Epidermal melanocyte (primary cell): Measurements from ENCODE around the gene XRCC4.
"Not testable (repeated sequence)": the region's sequence is repeated elsewhere in the genome, so short reads cannot be mapped to it uniquely, and the experiment has no call there.

Source experiments
- DNase-seq: peaks from one replicate; pipeline ENCODE4 v3.0.0; 2011; ENCODE audit warnings: low spot score; ENCODE audit not compliant: insufficient read length

The XRCC4 gene

GRCh38 chr5:83177803-83178202, 100.5 kb downstream of the XRCC4 start:
- DNase-seq: no peak

- no peak for DNase-seq
Measured at GRCh38 chr5:83179966-83180365, 102.6 kb downstream of the XRCC4 start.

GRCh38 chr5:83184534-83184933, 107.2 kb downstream of the XRCC4 start:
- no peak for DNase-seq

GRCh38 chr5:83192947-83193346, 115.6 kb downstream of the XRCC4 start:
- no peak for DNase-seq

- DNase-seq: no peak
Measured at GRCh38 chr5:83197326-83197967, 120.1 kb downstream of the XRCC4 start.

- DNase-seq: no peak
Measured at GRCh38 chr5:83199126-83199525, 121.8 kb downstream of the XRCC4 start.

GRCh38 chr5:83204651-83205050, 127.3 kb downstream of the XRCC4 start:
- DNase-seq: no peak

- DNase-seq: no peak
Measured at GRCh38 chr5:83209963-83210362, 132.6 kb downstream of the XRCC4 start.

GRCh38 chr5:83219077-83219476, 141.7 kb downstream of the XRCC4 start:
- DNase-seq: no peak

GRCh38 chr5:83219495-83219894, 142.1 kb downstream of the XRCC4 start:
- DNase-seq: no peak

GRCh38 chr5:83220331-83220730, 143.0 kb downstream of the XRCC4 start:
- DNase-seq: no peak

GRCh38 chr5:83222906-83223305, 145.6 kb downstream of the XRCC4 start:
- DNase-seq: no peak

GRCh38 chr5:83227611-83228010, 150.3 kb downstream of the XRCC4 start:
- DNase-seq: no peak

GRCh38 chr5:83230511-83230910, 153.2 kb downstream of the XRCC4 start:
- no peak for DNase-seq

- DNase-seq: no peak
Measured at GRCh38 chr5:83244516-83244915, 167.2 kb downstream of the XRCC4 start.

- DNase-seq: no peak
Measured at GRCh38 chr5:83245037-83245436, 167.7 kb downstream of the XRCC4 start.

- no peak for DNase-seq
Measured at GRCh38 chr5:83246071-83246470, 168.7 kb downstream of the XRCC4 start.

GRCh38 chr5:83249156-83249555, 171.8 kb downstream of the XRCC4 start:
- no peak for DNase-seq

GRCh38 chr5:83251849-83252248, 174.5 kb downstream of the XRCC4 start:
- DNase-seq: no peak

- DNase-seq: no peak
Measured at GRCh38 chr5:83253720-83254119, 176.4 kb downstream of the XRCC4 start.

GRCh38 chr5:83255268-83255667, 177.9 kb downstream of the XRCC4 start:
- DNase-seq: no peak

GRCh38 chr5:83256091-83256780, 178.9 kb downstream of the XRCC4 start:
- no peak for DNase-seq

GRCh38 chr5:83257684-83258083, 180.3 kb downstream of the XRCC4 start:
- not testable (repeated sequence) for DNase-seq
